ENCODE measurements around the gene NACC2.

GRCh38 chr9:135985889-135986288, 109.2 kb downstream of the NACC2 start:
- TF ChIP-seq, protein P1, sequence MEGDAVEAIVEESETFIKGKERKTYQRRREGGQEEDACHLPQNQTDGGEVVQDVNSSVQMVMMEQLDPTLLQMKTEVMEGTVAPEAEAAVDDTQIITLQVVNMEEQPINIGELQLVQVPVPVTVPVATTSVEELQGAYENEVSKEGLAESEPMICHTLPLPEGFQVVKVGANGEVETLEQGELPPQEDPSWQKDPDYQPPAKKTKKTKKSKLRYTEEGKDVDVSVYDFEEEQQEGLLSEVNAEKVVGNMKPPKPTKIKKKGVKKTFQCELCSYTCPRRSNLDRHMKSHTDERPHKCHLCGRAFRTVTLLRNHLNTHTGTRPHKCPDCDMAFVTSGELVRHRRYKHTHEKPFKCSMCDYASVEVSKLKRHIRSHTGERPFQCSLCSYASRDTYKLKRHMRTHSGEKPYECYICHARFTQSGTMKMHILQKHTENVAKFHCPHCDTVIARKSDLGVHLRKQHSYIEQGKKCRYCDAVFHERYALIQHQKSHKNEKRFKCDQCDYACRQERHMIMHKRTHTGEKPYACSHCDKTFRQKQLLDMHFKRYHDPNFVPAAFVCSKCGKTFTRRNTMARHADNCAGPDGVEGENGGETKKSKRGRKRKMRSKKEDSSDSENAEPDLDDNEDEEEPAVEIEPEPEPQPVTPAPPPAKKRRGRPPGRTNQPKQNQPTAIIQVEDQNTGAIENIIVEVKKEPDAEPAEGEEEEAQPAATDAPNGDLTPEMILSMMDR (IDR thresholded peaks at IDR 0.05; ENCODE audit: insufficient read depth, low read depth, low read length), result no peak
- no peak for TF ChIP-seq EZH2 (IDR thresholded peaks at IDR 0.05; ENCODE audit: insufficient read depth, low read length)

All from astrocyte (in vitro differentiated cells and primary cell).